Fibroblast of lung (primary cell): ENCODE measurements around the gene FABP2. TPM values are rescaled to one million over a fixed set of nuclear protein-coding genes. Genes with fewer than 3 reads are reported as not detected.

Source experiments
- DNase-seq, 2 donors: peaks; one replicate each; pipeline versions ENCODE4 v3.0.0 to v3.0.0-alpha.2; 2010; ENCODE audit warnings: low read depth in 2 of 2
- H2AFZ ChIP-seq: 2 replicates; pipeline ENCODE4 v1.5.1; 2012; ENCODE audit warnings: low read length, control low read depth, inconsistent platforms
- H3K27ac ChIP-seq: 2 replicates; pipeline ENCODE4 v1.5.1; 2011; ENCODE audit warnings: low read length, control low read depth; ENCODE audit not compliant: insufficient read depth
- H3K27me3 ChIP-seq: 2 replicates; pipeline ENCODE4 v1.5.1; 2011; ENCODE audit warnings: mild to moderate bottlenecking, low read length; ENCODE audit not compliant: control insufficient read depth, insufficient read depth
- H3K36me3 ChIP-seq: 2 replicates; pipeline ENCODE4 v1.5.1; 2011; ENCODE audit warnings: low read length; ENCODE audit not compliant: control insufficient read depth, insufficient read depth
- H3K4me1 ChIP-seq: 2 replicates; pipeline ENCODE4 v1.5.1; 2011; ENCODE audit warnings: low read length; ENCODE audit not compliant: control insufficient read depth, insufficient read depth; ENCODE audit errors: extremely low read depth
- H3K4me2 ChIP-seq: 2 replicates; pipeline ENCODE4 v1.5.1; 2011; ENCODE audit warnings: low read length, control low read depth; ENCODE audit not compliant: insufficient read depth; ENCODE audit errors: extremely low read depth
- H3K4me3 ChIP-seq, 4 experiments: fragments of 200-600 bp in 1 of 4; sonication (generic) in 1 of 4; replicated peaks in 1 of 4; 2 replicates each; pipeline ENCODE4 v1.5.1; 2011 to 2016; ENCODE audit warnings: low read length in 4 of 4, low read depth in 3 of 4, mild to moderate bottlenecking in 3 of 4, control low read depth in 2 of 4, inconsistent platforms in 1 of 4, mixed read lengths in 1 of 4; ENCODE audit not compliant: insufficient read depth in 1 of 4; ENCODE audit errors: control extremely low read depth in 1 of 4
- H3K79me2 ChIP-seq: 2 replicates; pipeline ENCODE4 v1.5.1; 2012; ENCODE audit warnings: mild to moderate bottlenecking, low read length, inconsistent platforms; ENCODE audit not compliant: control insufficient read depth, insufficient read depth
- H3K9ac ChIP-seq: 2 replicates; pipeline ENCODE4 v1.5.1; 2011; ENCODE audit warnings: mild to moderate bottlenecking, low read length, control low read depth; ENCODE audit not compliant: insufficient read depth
- H3K9me3 ChIP-seq: 2 replicates; pipeline ENCODE4 v1.5.1; 2012; ENCODE audit warnings: low read depth, low read length; ENCODE audit not compliant: control insufficient read depth, insufficient read depth
- H4K20me1 ChIP-seq: 2 replicates; pipeline ENCODE4 v1.5.1; 2011; ENCODE audit warnings: low read length; ENCODE audit not compliant: control insufficient read depth, insufficient read depth; ENCODE audit errors: extremely low read depth
- CTCF ChIP-seq, 2 donors: IDR thresholded peaks in 1 of 2; conservative IDR thresholded peaks in 1 of 2; 1 replicate in 1 of 2; 2 replicates in 1 of 2; pipeline ENCODE4 v1.5.1; 2011 to 2012; ENCODE audit warnings: low read length in 2 of 2, control low read depth in 1 of 2, inconsistent platforms in 1 of 2, low read depth in 1 of 2, mild to moderate bottlenecking in 1 of 2
- EZH2 ChIP-seq: IDR thresholded peaks from 2 replicates; pipeline ENCODE4 v1.5.1; 2012; ENCODE audit warnings: low read length, control low read depth, mild to moderate bottlenecking; ENCODE audit errors: missing control alignments
- polyA plus RNA-seq, 2 donors: library from polyadenylated mRNA; depleted of rRNA in 1 of 2; stranded (reverse) in 1 of 2; unstranded in 1 of 2; fragments of >200 nt; gene quantifications; 2 replicates each; pipeline ENCODE4 v1.2.1, GENCODE V29; 2011 to 2012; ENCODE audit warnings: missing spikeins in 1 of 2
- total RNA-seq: library from RNA; depleted of rRNA; stranded (reverse); fragments of >200 nt; gene quantifications from 2 replicates; pipeline ENCODE4 v1.2.1, GENCODE V29; 2014

FABP2 gene
- total and polyA plus RNA-seq, 2 donors (not counting 1 experiment from before 2014, with no cell fraction given), result not detected

GRCh38 chr4:119290598-119290997, 31.3 kb downstream of the FABP2 start:
- Histone ChIP-seq H3K4me3 (no peak overlapping the region), H3K9ac (no peak overlapping the region), H3K4me2 (no peak overlapping the region), H3K27ac (no peak overlapping the region), H2AFZ (no peak overlapping the region), H4K20me1 (no peaks in the 10 kb centered on the region), H3K9me3 (no peaks in the 10 kb centered on the region), H3K27me3 (no peaks in the 10 kb centered on the region), H3K36me3 (peaks cover 2% of the 10 kb centered on the region), H3K79me2 (no peaks in the 10 kb centered on the region), H3K4me1 (no peaks in the 10 kb centered on the region)
- TF ChIP-seq CTCF (conservative IDR thresholded peaks at IDR 0.05 in 1 of 2, IDR thresholded peaks at IDR 0.05 in 1 of 2; ENCODE audit: low read depth in 1 of 2, low read length in 2 of 2) (no peak), EZH2 (no peak)
- DNase-seq, result no peak

DNA sequence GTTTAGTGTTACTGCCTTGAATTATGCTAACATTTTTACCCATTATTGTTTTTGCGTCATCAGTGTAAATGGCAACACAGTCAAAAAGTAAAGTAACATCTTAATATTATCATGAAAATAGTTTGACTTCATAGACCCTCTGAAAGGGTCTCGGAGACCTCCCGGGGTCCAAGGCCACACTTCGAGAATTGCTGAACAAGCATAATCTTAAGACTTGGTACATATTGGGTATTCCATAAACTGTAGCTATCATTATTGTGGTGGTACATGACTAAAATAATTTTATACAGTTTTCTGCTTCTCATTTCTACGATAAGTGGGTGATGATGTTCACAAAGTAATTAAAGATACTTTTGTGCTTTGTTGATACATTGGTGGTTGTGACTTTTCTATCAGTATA, 32.6 kb downstream of the FABP2 start:
- H3K27me3 ChIP-seq, result no peaks in the 10 kb centered on the region
- peaks cover 2% of the 10 kb centered on the region for H3K36me3 ChIP-seq
- TF ChIP-seq CTCF (conservative IDR thresholded peaks at IDR 0.05 in 1 of 2, IDR thresholded peaks at IDR 0.05 in 1 of 2; ENCODE audit: low read depth in 1 of 2, low read length in 2 of 2), result no peak
- no peak overlapping the region for H3K9ac ChIP-seq
- H3K4me2 ChIP-seq, result no peak overlapping the region
- H3K27ac ChIP-seq, result no peak overlapping the region
- no peak overlapping the region for H3K4me3 ChIP-seq
- no peak overlapping the region for H2AFZ ChIP-seq
- DNase-seq, result no peak
- H3K79me2 ChIP-seq, result no peaks in the 10 kb centered on the region
- no peaks in the 10 kb centered on the region for H4K20me1 ChIP-seq
- no peaks in the 10 kb centered on the region for H3K4me1 ChIP-seq
- no peaks in the 10 kb centered on the region for H3K9me3 ChIP-seq

DNA sequence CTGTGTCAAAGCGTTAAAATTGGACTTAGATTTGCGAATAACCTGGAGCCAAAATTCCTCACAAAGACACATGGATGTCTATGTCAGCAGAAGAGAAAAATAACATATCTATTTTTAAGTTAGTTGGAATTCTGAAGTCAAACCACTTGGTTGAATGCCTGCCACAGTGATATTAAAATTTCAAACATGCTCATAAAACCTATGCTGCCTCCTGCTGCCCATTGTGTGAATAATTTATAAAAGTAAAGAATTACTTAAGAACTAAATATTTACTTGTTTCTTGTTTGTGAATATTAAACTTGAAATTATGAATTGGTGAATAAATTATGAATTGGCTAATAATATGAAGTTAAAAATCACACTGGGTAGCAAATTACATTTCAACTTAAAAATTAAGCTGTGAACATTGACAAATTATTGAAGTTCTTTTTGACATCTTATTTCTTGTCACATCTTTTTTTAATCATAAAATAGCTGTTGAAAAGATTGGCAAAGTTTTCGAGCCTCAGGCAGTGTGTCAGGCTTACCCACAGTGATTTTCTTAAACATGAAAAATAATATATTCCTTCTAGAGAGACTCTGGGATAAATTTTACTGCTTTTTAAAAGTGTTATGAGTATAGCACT, 35.4 kb downstream of the FABP2 start:
- peak; percentile 76 to 89 for DNase-seq
- TF ChIP-seq CTCF (conservative IDR thresholded peaks at IDR 0.05 in 1 of 2, IDR thresholded peaks at IDR 0.05 in 1 of 2; ENCODE audit: low read depth in 1 of 2, low read length in 2 of 2) (peak; percentile 37 to 53), EZH2 (no peak)
- H3K36me3 ChIP-seq, result no peaks in the 10 kb centered on the region
- H3K27me3 ChIP-seq, result no peaks in the 10 kb centered on the region
- H3K27ac ChIP-seq, result no peak overlapping the region
- peaks cover 3% of the 10 kb centered on the region for H3K79me2 ChIP-seq
- H2AFZ ChIP-seq, result no peak overlapping the region
- H4K20me1 ChIP-seq, result no peaks in the 10 kb centered on the region
- H3K9ac ChIP-seq, result no peak overlapping the region
- no peak overlapping the region for H3K4me3 ChIP-seq
- H3K9me3 ChIP-seq, result no peaks in the 10 kb centered on the region
- H3K4me1 ChIP-seq, result no peaks in the 10 kb centered on the region
- H3K4me2 ChIP-seq, result peak overlapping the region; percentile 19
